AG10803 (cell line): Measurements from ENCODE around the gene GARRE1.
"Not testable (repeated sequence)": the region's sequence is repeated elsewhere in the genome, so short reads cannot be mapped to it uniquely, and the experiment has no call there.

Experiments used
- DNase-seq: peaks from one replicate; pipeline ENCODE4 v3.0.0; 2010; ENCODE audit warnings: low read depth
- H3K4me3 ChIP-seq: 2 replicates; pipeline ENCODE4 v1.5.1; 2011; ENCODE audit warnings: mild to moderate bottlenecking, low read length, control low read depth
- CTCF ChIP-seq: conservative IDR thresholded peaks from 2 replicates; pipeline ENCODE4 v1.5.1; 2011; ENCODE audit warnings: mild to moderate bottlenecking, low read length, control low read depth, inconsistent platforms

GARRE1 gene

GRCh38 chr19:34241513-34242337 lies 12.6 kb upstream of the GARRE1 start:
- no peak overlapping the region for H3K4me3 ChIP-seq
- 0 out of 2 replicates have a peak, but pooled peaks have one; percentile 13 for TF ChIP-seq CTCF
- no peak for DNase-seq

GRCh38 chr19:34243138-34243875 lies 11.0 kb upstream of the GARRE1 start:
- H3K4me3 ChIP-seq: not testable (repeated sequence)
- DNase-seq: peak; percentile 12

GRCh38 chr19:34243876-34244578 lies 10.3 kb upstream of the GARRE1 start:
- DNase-seq: no peak
- no peak for TF ChIP-seq CTCF
- H3K4me3 ChIP-seq: no peak overlapping the region

- DNase-seq: peak; percentile 28
- TF ChIP-seq CTCF: no peak
Observed at GRCh38 chr19:34244611-34245299, 9.6 kb upstream of the GARRE1 start.

GRCh38 chr19:34246340-34246739 lies 8.0 kb upstream of the GARRE1 start:
- H3K4me3 ChIP-seq: no peak overlapping the region
- DNase-seq: no peak
- no peak for TF ChIP-seq CTCF

More at GRCh38 chr19:34244611-34245299, 9.6 kb upstream of the GARRE1 start:
- H3K4me3 ChIP-seq: no peak overlapping the region

- H3K4me3 ChIP-seq: no peak overlapping the region
Observed at GRCh38 chr19:34248941-34249340, 5.4 kb upstream of the GARRE1 start.

GRCh38 chr19:34253167-34253566 lies 1.2 kb upstream of the GARRE1 start:
- not testable (repeated sequence) for DNase-seq, H3K4me3 ChIP-seq

More at GRCh38 chr19:34248941-34249340, 5.4 kb upstream of the GARRE1 start:
- TF ChIP-seq CTCF: no peak
- DNase-seq: no peak

GRCh38 chr19:34253681-34254045 lies 691 bp upstream of the GARRE1 start:
- DNase-seq: not testable (repeated sequence)
- H3K4me3 ChIP-seq: peak overlapping the region; percentile 77
